Activated CD8-positive, alpha-beta memory T cell treated with anti-CD3 and anti-CD28 coated beads for 1 hour (primary cell): ENCODE results near the gene RAD51B.

Source experiments
- DNase-seq, 2 donors: peaks; one replicate each; pipeline ENCODE4 v3.0.0-alpha.2; 2020; ENCODE audit warnings: low read depth in 1 of 2; ENCODE audit errors: extremely low read depth in 1 of 2

RAD51B gene

GRCh38 chr14:68682166-68683103 is 862.9 kb downstream of the RAD51B start:
- DNase-seq, result peak in 1 of 2 donors; percentile 19

GRCh38 chr14:68683326-68683725 is 863.7 kb downstream of the RAD51B start:
- no peak for DNase-seq

- DNase-seq, result no peak
Observed at GRCh38 chr14:68684466-68685418, 865.2 kb downstream of the RAD51B start.

GRCh38 chr14:68685419-68686204 is 866.0 kb downstream of the RAD51B start:
- DNase-seq, result peak; percentile 61 to 73

GRCh38 chr14:68686205-68686465 is 866.6 kb downstream of the RAD51B start:
- DNase-seq, result no peak

DNA sequence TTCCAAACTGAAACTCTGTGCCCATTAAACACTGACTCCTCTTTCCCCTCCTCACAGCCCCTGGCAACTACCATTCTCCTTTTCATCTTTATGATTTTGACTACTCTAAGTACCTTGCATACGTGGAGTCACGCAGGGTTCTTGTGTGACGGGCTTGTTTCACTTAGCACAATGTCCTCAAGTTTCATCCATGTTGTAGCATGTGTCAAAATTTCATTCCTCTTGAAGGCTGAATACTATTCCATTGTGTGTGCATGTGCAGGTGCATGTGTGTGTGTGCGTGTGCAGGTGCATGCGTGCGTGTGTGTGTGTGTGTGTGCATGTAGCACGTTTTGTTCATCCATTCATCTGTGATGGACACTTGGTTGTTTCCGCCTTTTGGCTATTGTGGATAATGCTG is 867.1 kb downstream of the RAD51B start:
- no peak for DNase-seq

DNA sequence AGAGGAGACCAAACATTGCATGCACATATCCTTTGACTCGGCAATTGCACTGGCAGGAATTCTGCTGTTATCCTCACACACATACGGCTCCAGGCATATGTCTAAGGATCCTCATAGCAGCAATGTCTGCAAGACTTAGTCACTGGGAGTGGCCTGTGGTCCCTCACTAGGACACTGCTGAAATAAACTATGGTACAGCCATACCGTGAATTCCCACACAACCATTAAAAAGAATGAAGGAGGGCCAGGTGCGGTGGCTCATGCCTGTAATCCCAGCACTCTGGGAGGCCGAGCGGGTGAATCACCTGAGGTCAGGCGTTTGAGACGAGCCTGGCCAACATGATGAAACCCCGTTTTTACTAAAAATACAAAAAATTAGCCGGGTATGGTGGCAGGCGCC is 868.2 kb downstream of the RAD51B start:
- no peak for DNase-seq

DNA sequence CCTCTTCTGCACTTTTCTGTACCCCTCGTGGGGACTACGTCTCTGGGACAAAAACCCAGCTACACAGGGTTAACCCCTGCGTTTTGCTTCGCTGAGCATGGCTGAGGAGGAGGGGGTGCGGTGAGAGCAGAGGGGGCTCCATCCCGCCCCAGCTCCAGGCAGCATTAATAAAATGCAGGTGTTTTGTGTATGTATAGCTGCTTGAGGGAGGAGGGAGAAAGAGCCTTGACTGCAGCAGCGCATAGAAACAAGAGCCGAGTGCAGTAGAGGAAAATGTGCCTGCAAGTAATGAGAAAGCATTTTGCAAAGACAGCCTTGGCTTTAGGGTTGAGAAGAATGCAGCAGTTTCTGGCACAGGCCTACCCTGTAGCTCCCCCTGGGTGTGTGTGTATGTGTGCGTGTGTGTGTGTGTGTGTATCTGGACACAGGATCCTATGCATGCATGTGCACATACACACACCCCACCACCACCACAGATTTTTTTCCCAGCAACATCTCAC is 869.3 kb downstream of the RAD51B start:
- DNase-seq, result no peak

GRCh38 chr14:68689511-68689910 is 869.9 kb downstream of the RAD51B start:
- DNase-seq, result no peak

- no peak for DNase-seq
Observed at GRCh38 chr14:68690089-68690958, 870.7 kb downstream of the RAD51B start.

DNA sequence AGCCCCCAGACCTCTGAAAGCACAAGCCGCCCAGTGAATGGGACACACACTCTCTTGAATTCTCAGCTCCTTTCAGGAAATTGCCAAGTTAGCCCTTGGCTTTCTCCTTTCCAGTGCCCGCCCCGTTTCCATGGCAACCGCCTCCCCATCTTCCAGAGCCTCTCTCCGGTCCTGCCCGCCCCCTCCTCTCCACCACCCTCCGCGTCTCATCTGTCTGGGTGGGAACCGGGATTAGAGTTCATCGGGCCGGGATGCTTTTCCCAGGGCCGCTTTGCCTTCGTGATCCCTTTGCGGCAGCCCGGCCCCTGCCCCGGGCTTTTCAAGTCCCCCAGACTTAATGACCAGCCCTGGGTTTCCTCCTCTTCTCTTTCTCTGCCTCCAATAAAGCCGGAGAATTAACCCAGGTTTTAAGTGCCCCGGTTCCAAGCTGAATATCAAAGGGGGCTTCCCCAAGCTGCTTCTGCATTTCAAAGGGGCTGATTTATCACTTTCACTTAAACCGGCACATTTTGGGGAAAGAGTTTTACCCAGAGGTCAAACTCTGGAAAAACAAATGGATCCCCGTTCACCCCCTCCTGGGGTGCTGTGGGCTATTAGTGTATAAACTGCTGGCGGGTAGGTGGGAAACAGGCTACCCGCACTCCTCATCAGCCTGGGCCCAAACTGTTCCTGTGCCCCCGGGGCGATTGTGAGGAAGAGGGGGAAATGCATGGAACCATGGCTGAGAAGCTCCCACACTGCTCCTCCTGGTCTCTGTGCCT is 871.6 kb downstream of the RAD51B start:
- no peak for DNase-seq

DNA sequence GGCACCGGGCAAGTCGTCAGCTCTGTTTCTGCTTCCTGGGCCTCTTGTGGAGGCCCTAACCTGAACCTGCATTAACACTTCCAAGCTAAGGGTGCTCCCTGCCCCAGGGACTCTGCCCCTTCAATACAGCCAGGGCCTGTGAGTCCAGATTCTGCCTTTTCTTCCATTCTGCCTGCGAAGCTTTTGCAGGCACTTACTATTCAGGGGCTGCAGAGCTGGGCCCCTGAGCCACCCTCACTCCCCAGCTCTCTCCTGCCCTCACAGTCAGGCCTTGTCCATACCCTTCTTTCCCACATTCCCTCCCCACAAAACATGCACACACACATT is 872.2 kb downstream of the RAD51B start:
- DNase-seq, result no peak

GRCh38 chr14:68692216-68692615 is 872.6 kb downstream of the RAD51B start:
- DNase-seq, result no peak

- DNase-seq, result no peak
Observed at GRCh38 chr14:68692916-68693771, 873.6 kb downstream of the RAD51B start.

DNA sequence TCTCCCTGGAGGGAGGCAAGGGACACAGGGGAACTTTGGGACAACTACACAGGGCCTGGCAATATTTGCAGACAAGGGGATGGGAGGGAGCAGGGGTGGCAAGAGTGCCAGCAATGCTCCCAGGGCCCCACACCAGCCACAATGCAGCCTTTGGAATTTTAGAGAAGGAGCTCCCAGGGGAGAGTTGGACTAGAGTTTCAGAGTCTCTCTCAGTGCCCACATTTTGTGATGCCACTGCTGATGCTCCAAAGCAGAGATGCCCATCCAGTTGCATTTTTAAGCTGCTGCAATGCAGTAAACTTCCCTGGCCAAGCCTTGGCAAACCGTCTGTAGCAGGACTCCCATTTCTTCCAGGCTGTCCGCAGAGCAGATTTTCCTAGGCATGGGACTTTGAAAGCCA is 874.3 kb downstream of the RAD51B start:
- no peak for DNase-seq

- DNase-seq, result no peak
Observed at GRCh38 chr14:68694516-68695235, 875.1 kb downstream of the RAD51B start.

- no peak for DNase-seq
Observed at GRCh38 chr14:68695326-68695768, 875.8 kb downstream of the RAD51B start.

DNA sequence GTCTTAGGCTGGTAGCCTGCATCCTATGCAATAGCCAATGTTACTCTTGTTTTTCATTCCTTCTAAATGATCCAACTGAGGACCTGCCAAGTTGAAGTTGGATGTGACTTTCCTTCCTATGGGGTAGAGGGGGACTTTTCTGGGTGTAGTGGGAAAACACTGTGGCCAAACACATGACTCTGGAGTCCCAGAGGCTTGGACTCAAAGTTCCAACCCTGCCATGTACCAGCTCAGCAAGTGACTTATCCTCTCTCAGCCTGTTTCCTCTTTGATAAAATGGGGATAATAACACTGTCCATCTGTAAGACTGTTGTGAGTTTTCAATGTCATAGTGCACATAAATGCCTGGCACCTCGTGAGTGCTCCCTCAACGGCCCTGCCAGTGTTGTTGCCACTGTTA is 876.3 kb downstream of the RAD51B start:
- DNase-seq, result no peak
